ENCODE results near the gene DEFB119. TPM values are rescaled to one million over a fixed set of nuclear protein-coding genes. Genes with fewer than 3 reads are reported as not detected.

Gene DEFB119, protein sequence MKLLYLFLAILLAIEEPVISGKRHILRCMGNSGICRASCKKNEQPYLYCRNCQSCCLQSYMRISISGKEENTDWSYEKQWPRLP
- total RNA-seq (2014; rRNA removed; shearing (Covaris generic)) (not detected in 2 replicates), polyA plus RNA-seq (2016; fragmentation: Nextera tagmentation; extraction: Ambion mirVana) (not detected in 2 replicates)
- long read RNA-seq: 0 reads

DNA sequence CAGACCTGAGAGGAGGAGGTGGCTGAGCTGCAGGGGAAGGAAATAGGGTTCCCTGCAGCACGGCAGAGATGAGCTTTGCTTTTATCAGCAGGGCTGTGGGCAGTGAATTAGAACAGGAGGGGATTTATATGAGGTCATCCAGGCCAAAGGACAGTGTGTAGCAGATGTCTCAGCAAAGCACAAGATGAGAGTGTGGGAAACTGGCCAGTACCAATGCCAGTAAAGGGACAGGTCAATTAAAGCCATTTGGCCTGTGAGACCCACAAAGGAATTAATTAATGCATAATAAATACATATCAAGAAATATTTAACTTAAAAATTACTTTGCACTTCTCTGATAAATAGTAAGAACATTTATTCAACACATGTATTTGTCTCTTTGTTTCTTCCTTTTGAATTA is at the start of gene DEFB119:
TSS of gene DEFB119 (minus strand) at position 101 of the 400 bp plus-strand sequence. CDS start 107 bp downstream, outside the sequence.
- Mint-ChIP-seq H3K27ac (no peak within 1 kb of the TSS), H3K36me3 (ENCODE audit: low read depth) (peaks cover 48% of the 10 kb centered on the region), H3K4me3 (no peak within 1 kb of the TSS), H3K9me3 (peaks cover 64% of the 10 kb centered on the region), H3K4me1 (no peaks in the 10 kb centered on the region), H3K27me3 (ENCODE audit: insufficient read depth, low read depth, poor library complexity) (peaks cover 6% of the 10 kb centered on the region)
- ATAC-seq (no peak), DNase-seq (ENCODE audit: low spot score) (no peak)
- H3K27me3 ChIP-seq (ENCODE audit: insufficient read depth): no peaks in the 10 kb centered on the region
- H3K4me1 ChIP-seq (ENCODE audit: insufficient read depth): no peaks in the 10 kb centered on the region
- H3K79me2 ChIP-seq (replicated peaks; ENCODE audit: insufficient read depth): no peaks in the 10 kb centered on the region
- no peaks in the 10 kb centered on the region for H4K20me1 ChIP-seq (replicated peaks; ENCODE audit: insufficient read depth)
- peaks cover 4% of the 10 kb centered on the region; the same call in 1 of the 2 replicates for H3K36me3 ChIP-seq (ENCODE audit: insufficient read depth)
- no peak within 1 kb of the TSS for H3K4me3 ChIP-seq
- no peak within 1 kb of the TSS for H3K4me2 ChIP-seq
- no peaks in the 10 kb centered on the region for H3F3A ChIP-seq (replicated peaks; ENCODE audit: low read depth)
- H2AFZ ChIP-seq: no peak within 1 kb of the TSS
- no peak within 1 kb of the TSS for H3K27ac ChIP-seq (ENCODE audit: low read depth)
- TF ChIP-seq, protein P1, sequence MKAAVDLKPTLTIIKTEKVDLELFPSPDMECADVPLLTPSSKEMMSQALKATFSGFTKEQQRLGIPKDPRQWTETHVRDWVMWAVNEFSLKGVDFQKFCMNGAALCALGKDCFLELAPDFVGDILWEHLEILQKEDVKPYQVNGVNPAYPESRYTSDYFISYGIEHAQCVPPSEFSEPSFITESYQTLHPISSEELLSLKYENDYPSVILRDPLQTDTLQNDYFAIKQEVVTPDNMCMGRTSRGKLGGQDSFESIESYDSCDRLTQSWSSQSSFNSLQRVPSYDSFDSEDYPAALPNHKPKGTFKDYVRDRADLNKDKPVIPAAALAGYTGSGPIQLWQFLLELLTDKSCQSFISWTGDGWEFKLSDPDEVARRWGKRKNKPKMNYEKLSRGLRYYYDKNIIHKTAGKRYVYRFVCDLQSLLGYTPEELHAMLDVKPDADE (IDR thresholded peaks at IDR 0.05): no peak
- no peak for TF ChIP-seq JUNB (IDR thresholded peaks at IDR 0.05; ENCODE audit: unreplicated experiment)
- TF ChIP-seq EZH2phosphoT487 (IDR thresholded peaks at IDR 0.05; ENCODE audit: unreplicated experiment): no peak
- TF ChIP-seq ZNF331 (CRISPR knock-in tag; IDR thresholded peaks at IDR 0.05; ENCODE audit: low read depth): no peak
- TF ChIP-seq, protein P2, sequence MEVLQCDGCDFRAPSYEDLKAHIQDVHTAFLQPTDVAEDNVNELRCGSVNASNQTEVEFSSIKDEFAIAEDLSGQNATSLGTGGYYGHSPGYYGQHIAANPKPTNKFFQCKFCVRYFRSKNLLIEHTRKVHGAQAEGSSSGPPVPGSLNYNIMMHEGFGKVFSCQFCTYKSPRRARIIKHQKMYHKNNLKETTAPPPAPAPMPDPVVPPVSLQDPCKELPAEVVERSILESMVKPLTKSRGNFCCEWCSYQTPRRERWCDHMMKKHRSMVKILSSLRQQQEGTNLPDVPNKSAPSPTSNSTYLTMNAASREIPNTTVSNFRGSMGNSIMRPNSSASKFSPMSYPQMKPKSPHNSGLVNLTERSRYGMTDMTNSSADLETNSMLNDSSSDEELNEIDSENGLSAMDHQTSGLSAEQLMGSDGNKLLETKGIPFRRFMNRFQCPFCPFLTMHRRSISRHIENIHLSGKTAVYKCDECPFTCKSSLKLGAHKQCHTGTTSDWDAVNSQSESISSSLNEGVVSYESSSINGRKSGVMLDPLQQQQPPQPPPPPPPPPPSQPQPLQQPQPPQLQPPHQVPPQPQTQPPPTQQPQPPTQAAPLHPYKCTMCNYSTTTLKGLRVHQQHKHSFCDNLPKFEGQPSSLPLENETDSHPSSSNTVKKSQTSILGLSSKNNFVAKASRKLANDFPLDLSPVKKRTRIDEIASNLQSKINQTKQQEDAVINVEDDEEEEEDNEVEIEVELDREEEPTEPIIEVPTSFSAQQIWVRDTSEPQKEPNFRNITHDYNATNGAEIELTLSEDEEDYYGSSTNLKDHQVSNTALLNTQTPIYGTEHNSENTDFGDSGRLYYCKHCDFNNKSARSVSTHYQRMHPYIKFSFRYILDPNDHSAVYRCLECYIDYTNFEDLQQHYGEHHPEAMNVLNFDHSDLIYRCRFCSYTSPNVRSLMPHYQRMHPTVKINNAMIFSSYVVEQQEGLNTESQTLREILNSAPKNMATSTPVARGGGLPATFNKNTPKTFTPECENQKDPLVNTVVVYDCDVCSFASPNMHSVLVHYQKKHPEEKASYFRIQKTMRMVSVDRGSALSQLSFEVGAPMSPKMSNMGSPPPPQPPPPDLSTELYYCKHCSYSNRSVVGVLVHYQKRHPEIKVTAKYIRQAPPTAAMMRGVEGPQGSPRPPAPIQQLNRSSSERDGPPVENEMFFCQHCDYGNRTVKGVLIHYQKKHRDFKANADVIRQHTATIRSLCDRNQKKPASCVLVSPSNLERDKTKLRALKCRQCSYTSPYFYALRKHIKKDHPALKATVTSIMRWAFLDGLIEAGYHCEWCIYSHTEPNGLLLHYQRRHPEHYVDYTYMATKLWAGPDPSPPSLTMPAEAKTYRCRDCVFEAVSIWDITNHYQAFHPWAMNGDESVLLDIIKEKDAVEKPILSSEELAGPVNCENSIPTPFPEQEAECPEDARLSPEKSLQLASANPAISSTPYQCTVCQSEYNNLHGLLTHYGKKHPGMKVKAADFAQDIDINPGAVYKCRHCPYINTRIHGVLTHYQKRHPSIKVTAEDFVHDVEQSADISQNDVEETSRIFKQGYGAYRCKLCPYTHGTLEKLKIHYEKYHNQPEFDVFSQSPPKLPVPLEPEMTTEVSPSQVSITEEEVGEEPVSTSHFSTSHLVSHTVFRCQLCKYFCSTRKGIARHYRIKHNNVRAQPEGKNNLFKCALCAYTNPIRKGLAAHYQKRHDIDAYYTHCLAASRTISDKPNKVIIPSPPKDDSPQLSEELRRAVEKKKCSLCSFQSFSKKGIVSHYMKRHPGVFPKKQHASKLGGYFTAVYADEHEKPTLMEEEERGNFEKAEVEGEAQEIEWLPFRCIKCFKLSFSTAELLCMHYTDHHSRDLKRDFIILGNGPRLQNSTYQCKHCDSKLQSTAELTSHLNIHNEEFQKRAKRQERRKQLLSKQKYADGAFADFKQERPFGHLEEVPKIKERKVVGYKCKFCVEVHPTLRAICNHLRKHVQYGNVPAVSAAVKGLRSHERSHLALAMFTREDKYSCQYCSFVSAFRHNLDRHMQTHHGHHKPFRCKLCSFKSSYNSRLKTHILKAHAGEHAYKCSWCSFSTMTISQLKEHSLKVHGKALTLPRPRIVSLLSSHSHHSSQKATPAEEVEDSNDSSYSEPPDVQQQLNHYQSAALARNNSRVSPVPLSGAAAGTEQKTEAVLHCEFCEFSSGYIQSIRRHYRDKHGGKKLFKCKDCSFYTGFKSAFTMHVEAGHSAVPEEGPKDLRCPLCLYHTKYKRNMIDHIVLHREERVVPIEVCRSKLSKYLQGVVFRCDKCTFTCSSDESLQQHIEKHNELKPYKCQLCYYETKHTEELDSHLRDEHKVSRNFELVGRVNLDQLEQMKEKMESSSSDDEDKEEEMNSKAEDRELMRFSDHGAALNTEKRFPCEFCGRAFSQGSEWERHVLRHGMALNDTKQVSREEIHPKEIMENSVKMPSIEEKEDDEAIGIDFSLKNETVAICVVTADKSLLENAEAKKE (CRISPR knock-in tag; IDR thresholded peaks at IDR 0.05): no peak
- TF ChIP-seq CREB1 (CRISPR knock-in tag; IDR thresholded peaks at IDR 0.05; ENCODE audit: low read depth): no peak
- TF ChIP-seq ZNF114 (CRISPR knock-in tag; IDR thresholded peaks at IDR 0.05): no peak
- no peak for TF ChIP-seq POLR2AphosphoS5 (IDR thresholded peaks at IDR 0.05; ENCODE audit: low read depth)
- TF ChIP-seq, protein P3, sequence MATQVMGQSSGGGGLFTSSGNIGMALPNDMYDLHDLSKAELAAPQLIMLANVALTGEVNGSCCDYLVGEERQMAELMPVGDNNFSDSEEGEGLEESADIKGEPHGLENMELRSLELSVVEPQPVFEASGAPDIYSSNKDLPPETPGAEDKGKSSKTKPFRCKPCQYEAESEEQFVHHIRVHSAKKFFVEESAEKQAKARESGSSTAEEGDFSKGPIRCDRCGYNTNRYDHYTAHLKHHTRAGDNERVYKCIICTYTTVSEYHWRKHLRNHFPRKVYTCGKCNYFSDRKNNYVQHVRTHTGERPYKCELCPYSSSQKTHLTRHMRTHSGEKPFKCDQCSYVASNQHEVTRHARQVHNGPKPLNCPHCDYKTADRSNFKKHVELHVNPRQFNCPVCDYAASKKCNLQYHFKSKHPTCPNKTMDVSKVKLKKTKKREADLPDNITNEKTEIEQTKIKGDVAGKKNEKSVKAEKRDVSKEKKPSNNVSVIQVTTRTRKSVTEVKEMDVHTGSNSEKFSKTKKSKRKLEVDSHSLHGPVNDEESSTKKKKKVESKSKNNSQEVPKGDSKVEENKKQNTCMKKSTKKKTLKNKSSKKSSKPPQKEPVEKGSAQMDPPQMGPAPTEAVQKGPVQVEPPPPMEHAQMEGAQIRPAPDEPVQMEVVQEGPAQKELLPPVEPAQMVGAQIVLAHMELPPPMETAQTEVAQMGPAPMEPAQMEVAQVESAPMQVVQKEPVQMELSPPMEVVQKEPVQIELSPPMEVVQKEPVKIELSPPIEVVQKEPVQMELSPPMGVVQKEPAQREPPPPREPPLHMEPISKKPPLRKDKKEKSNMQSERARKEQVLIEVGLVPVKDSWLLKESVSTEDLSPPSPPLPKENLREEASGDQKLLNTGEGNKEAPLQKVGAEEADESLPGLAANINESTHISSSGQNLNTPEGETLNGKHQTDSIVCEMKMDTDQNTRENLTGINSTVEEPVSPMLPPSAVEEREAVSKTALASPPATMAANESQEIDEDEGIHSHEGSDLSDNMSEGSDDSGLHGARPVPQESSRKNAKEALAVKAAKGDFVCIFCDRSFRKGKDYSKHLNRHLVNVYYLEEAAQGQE (IDR thresholded peaks at IDR 0.05; ENCODE audit: unreplicated experiment): no peak
- TF ChIP-seq, protein P4, sequence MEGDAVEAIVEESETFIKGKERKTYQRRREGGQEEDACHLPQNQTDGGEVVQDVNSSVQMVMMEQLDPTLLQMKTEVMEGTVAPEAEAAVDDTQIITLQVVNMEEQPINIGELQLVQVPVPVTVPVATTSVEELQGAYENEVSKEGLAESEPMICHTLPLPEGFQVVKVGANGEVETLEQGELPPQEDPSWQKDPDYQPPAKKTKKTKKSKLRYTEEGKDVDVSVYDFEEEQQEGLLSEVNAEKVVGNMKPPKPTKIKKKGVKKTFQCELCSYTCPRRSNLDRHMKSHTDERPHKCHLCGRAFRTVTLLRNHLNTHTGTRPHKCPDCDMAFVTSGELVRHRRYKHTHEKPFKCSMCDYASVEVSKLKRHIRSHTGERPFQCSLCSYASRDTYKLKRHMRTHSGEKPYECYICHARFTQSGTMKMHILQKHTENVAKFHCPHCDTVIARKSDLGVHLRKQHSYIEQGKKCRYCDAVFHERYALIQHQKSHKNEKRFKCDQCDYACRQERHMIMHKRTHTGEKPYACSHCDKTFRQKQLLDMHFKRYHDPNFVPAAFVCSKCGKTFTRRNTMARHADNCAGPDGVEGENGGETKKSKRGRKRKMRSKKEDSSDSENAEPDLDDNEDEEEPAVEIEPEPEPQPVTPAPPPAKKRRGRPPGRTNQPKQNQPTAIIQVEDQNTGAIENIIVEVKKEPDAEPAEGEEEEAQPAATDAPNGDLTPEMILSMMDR (conservative IDR thresholded peaks at IDR 0.05; ENCODE audit: low read depth in 2 of 2): no peak
- no peak for TF ChIP-seq NANOG (IDR thresholded peaks at IDR 0.05; ENCODE audit: borderline replicate concordance)
- no peak for TF ChIP-seq EZH2 (IDR thresholded peaks at IDR 0.05; ENCODE audit: low read depth, unreplicated experiment)
- no peak for TF ChIP-seq STAT1 (IDR thresholded peaks at IDR 0.05; ENCODE audit: unreplicated experiment)
- 0 out of 2 replicates have a peak, but pooled peaks cover 8% of the 10 kb centered on the region for H3K9me2 ChIP-seq (ENCODE audit: insufficient read depth)

Measured in GM23338 (cell line).